ENCODE measurements around the gene IL1RAPL1.

IL1RAPL1 gene

DNA sequence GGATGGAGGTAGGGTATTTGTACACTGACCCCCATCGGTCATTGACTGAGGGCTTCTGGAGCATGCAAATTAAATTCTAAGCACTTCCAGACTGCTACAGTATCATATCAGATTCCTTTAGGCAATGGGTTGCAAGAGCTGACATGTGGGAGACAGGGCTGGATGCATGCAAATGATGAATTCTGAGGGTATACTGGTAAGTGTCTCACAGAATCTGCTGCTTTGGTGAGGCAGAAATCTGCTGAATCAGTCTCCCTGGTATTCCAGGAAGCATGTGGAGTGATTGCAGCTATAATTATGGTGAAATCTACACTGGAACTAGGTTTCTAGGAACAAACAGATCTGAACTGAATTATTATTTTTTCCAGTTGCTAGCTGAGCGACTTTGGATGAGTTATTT lies 943.3 kb downstream of the IL1RAPL1 start:
- TF ChIP-seq CTCF (IDR thresholded peaks at IDR 0.05) = no peak
- Histone ChIP-seq H3K36me3 (no peaks in the 10 kb centered on the region), H3K4me3 (ENCODE audit: low read depth in 1 of 2, low read length in 1 of 2) (no peak overlapping the region)

GRCh38 chrX:29531336-29531735 lies 944.1 kb downstream of the IL1RAPL1 start:
- no peaks in the 10 kb centered on the region for H3K36me3 ChIP-seq
- H3K4me1 ChIP-seq (ENCODE audit: control insufficient read depth in 1 of 2, insufficient read depth in 1 of 2, low read depth in 1 of 2, low read length in 1 of 2) = no peaks in the 10 kb centered on the region
- no peaks in the 10 kb centered on the region for H3K9me3 ChIP-seq
- H3K27me3 ChIP-seq = no peaks in the 10 kb centered on the region
- no peak overlapping the region for H3K4me3 ChIP-seq (ENCODE audit: low read depth in 1 of 2, low read length in 1 of 2)
- no peak for TF ChIP-seq CTCF (IDR thresholded peaks at IDR 0.05)
- H3K27ac ChIP-seq = no peak overlapping the region

More for the DNA sequence above, 943.3 kb downstream of the IL1RAPL1 start:
- H3K4me1 ChIP-seq (ENCODE audit: control insufficient read depth in 1 of 2, insufficient read depth in 1 of 2, low read depth in 1 of 2, low read length in 1 of 2) = no peaks in the 10 kb centered on the region
- no peaks in the 10 kb centered on the region for H3K27me3 ChIP-seq
- no peaks in the 10 kb centered on the region for H3K9me3 ChIP-seq
- H3K27ac ChIP-seq = no peak overlapping the region

- Histone ChIP-seq H3K9me3 (no peaks in the 10 kb centered on the region), H3K27me3 (no peaks in the 10 kb centered on the region), H3K36me3 (no peaks in the 10 kb centered on the region), H3K4me3 (ENCODE audit: low read depth in 1 of 2, low read length in 1 of 2) (no peak overlapping the region), H3K4me1 (ENCODE audit: control insufficient read depth in 1 of 2, insufficient read depth in 1 of 2, low read depth in 1 of 2, low read length in 1 of 2) (no peaks in the 10 kb centered on the region), H3K27ac (no peak overlapping the region)
- TF ChIP-seq CTCF (IDR thresholded peaks at IDR 0.05) = no peak
Observed at GRCh38 chrX:29535212-29536162, 948.2 kb downstream of the IL1RAPL1 start.

DNA sequence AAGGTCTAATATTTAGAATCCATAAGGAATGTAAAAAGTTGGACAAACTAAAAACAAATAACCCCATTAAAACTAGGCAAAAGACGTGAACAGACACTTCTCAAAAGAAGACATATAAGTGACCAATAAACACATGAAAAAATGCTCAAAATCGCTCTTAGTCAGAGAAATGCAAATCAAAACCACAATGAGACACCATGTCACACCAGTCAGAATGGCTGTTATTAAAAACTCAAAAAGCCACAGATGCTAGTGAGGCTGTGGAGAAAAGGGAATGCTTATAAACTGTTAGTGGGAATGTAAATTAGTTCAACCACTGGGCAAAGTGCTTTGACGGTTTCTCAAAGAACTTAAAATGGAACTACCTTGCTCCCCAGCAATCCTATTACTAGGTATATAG lies 953.8 kb downstream of the IL1RAPL1 start:
- H3K4me1 ChIP-seq (ENCODE audit: control insufficient read depth in 1 of 2, insufficient read depth in 1 of 2, low read depth in 1 of 2, low read length in 1 of 2) = no peaks in the 10 kb centered on the region

DNA sequence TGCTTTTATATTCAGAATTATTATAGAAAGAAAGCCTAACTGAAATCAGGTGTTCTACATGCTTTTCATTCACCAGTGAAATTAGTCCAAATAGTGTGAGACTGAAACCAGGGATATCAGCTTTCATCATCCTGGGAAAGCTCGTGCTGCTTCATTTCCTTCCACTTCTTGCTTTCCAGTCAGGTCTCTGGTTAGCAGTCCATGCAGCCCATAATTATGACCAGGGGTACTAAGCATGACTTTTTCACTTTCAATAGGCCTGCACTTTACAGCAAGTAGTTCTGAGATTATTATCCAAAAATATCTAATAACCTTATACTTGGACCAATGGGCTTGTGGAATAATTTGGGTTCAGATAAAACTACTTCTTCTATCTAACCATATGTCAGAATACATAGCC lies 954.9 kb downstream of the IL1RAPL1 start:
- Histone ChIP-seq H3K36me3 (no peaks in the 10 kb centered on the region), H3K27ac (no peak overlapping the region), H3K27me3 (no peaks in the 10 kb centered on the region), H3K4me3 (ENCODE audit: low read depth in 1 of 2, low read length in 1 of 2) (no peak overlapping the region), H3K4me1 (ENCODE audit: control insufficient read depth in 1 of 2, insufficient read depth in 1 of 2, low read depth in 1 of 2, low read length in 1 of 2) (no peaks in the 10 kb centered on the region), H3K9me3 (no peaks in the 10 kb centered on the region)
- no peak for TF ChIP-seq CTCF (IDR thresholded peaks at IDR 0.05)

More for the DNA sequence above, 953.8 kb downstream of the IL1RAPL1 start:
- TF ChIP-seq CTCF (IDR thresholded peaks at IDR 0.05) = no peak
- no peaks in the 10 kb centered on the region for H3K9me3 ChIP-seq
- no peaks in the 10 kb centered on the region for H3K27me3 ChIP-seq
- H3K36me3 ChIP-seq = no peaks in the 10 kb centered on the region
- H3K4me3 ChIP-seq (ENCODE audit: low read depth in 1 of 2, low read length in 1 of 2) = no peak overlapping the region
- no peak overlapping the region for H3K27ac ChIP-seq

Data from neutrophil (primary cell).